GM12878 (cell line): ENCODE measurements around the gene HLA-DQB1. TPM values are rescaled to one million over a fixed set of nuclear protein-coding genes. Genes with fewer than 3 reads are reported as not detected.

Source experiments
- ATAC-seq: fragments of 200-7000 bp; cut with Tn5 transposase; 3 replicates; pipeline ENCODE4 v1.9.1; 2020; ENCODE audit warnings: mild to moderate bottlenecking, moderate library complexity
- BruUV-seq: library from RNA; stranded (reverse); fragments of 400-500 nt; replicated peaks from 2 replicates; lab custom pipeline; 2021; lab: Mats Ljungman, UMichigan
- CTCF ChIA-PET: fragments of 300-600 bp; sonication (Branson Sonifier 250); formaldehyde crosslinking; extraction: SDS; loops from one replicate; lab custom pipeline; 2021; ENCODE audit warnings: inconsistent platforms; lab: Yijun Ruan, JAX
- POLR2A ChIA-PET: fragments of 350-600 bp; formaldehyde crosslinking; extraction: SDS; loops from one replicate; lab custom pipeline; 2021; ENCODE audit warnings: inconsistent platforms; lab: Charles Lee
- RAD21 ChIA-PET: fragments of 300-600 bp; sonication (Branson Sonifier 250); formaldehyde crosslinking; loops from one replicate; lab custom pipeline; 2023; ENCODE audit warnings: antibody characterized with exemption; ENCODE audit not compliant: unreplicated experiment; lab: Charles Lee
- SMC1A ChIA-PET: fragments of 300-600 bp; sonication (Branson Sonifier 250); formaldehyde crosslinking; loops from one replicate; lab custom pipeline; 2023; ENCODE audit not compliant: unreplicated experiment, uncharacterized antibody; lab: Charles Lee
- DNase-seq: peaks from one replicate; pipeline ENCODE4 v3.0.0-alpha.2; 2011; ENCODE audit warnings: low read depth, low spot score
- FAIRE-seq: peaks from 3 replicates; lab custom pipeline; 2011; peaks lifted over from hg19 to GRCh38; lab: Jason Lieb, UNC
- H2AFZ ChIP-seq: 2 replicates; pipeline ENCODE4 v1.6.0; 2011; ENCODE audit warnings: low read depth, low read length, control low read depth; ENCODE audit not compliant: control insufficient read depth
- H3K27ac ChIP-seq: 2 replicates; pipeline ENCODE4 v1.5.1; 2011; ENCODE audit warnings: control low read depth; ENCODE audit not compliant: control insufficient read depth, insufficient read depth
- H3K27me3 ChIP-seq, 2 experiments: replicated peaks in 1 of 2; 2 replicates each; pipeline versions ENCODE4 v1.6.0 to v1.6.1; 2011; ENCODE audit warnings: low read length in 1 of 2; ENCODE audit not compliant: control insufficient read depth in 2 of 2, insufficient read depth in 2 of 2
- H3K36me3 ChIP-seq, 2 experiments: 2 replicates each; pipeline ENCODE4 v1.5.1; 2011; ENCODE audit warnings: low read length in 1 of 2; ENCODE audit not compliant: control insufficient read depth in 2 of 2, insufficient read depth in 2 of 2
- H3K4me1 ChIP-seq: 2 replicates; pipeline ENCODE4 v1.6.1; 2011; ENCODE audit warnings: mild to moderate bottlenecking, low read length, moderate library complexity, mixed read lengths; ENCODE audit not compliant: control insufficient read depth, insufficient read depth
- H3K4me2 ChIP-seq: 2 replicates; pipeline ENCODE4 v1.6.0; 2011; ENCODE audit warnings: control low read depth; ENCODE audit not compliant: control insufficient read depth, insufficient read depth
- H3K4me3 ChIP-seq: fragments of 200-600 bp; sonication (generic); 2 replicates; pipeline ENCODE4 v1.5.1; 2016
- H3K79me2 ChIP-seq: 2 replicates; pipeline ENCODE4 v1.6.0; 2011; ENCODE audit warnings: low read length; ENCODE audit not compliant: control insufficient read depth, insufficient read depth
- H3K9ac ChIP-seq: 2 replicates; pipeline ENCODE4 v1.8.0; 2011; ENCODE audit warnings: low read length, control low read depth, mixed read lengths; ENCODE audit not compliant: control insufficient read depth, insufficient read depth
- H3K9me3 ChIP-seq: replicated peaks from 3 replicates; pipeline ENCODE4 v1.5.1; 2011; ENCODE audit warnings: mild to moderate bottlenecking, low read length; ENCODE audit not compliant: control insufficient read depth, insufficient read depth
- H4K20me1 ChIP-seq: 2 replicates; pipeline ENCODE4 v1.6.0; 2011; ENCODE audit not compliant: control insufficient read depth, insufficient read depth
- FOXM1 ChIP-seq: IDR thresholded peaks from 2 replicates; pipeline ENCODE4 v1.6.1; 2012; ENCODE audit warnings: low read depth, mild to moderate bottlenecking, inconsistent platforms, low read length, moderate library complexity
- GABPA ChIP-seq: IDR thresholded peaks from 2 replicates; pipeline ENCODE4 v1.6.1; 2014; ENCODE audit warnings: antibody characterized with exemption, low read depth, mild to moderate bottlenecking, inconsistent platforms
- IRF4 ChIP-seq: IDR thresholded peaks from 2 replicates; pipeline ENCODE4 v1.6.1; 2011; ENCODE audit warnings: low read depth, low read length
- JUND ChIP-seq: IDR thresholded peaks from 2 replicates; pipeline ENCODE4 v1.6.1; 2012; ENCODE audit warnings: low read depth, mild to moderate bottlenecking, low read length, improper control_type of control experiment, moderate library complexity
- NBN ChIP-seq: fragments of 450-650 bp; IDR thresholded peaks from 2 replicates; pipeline ENCODE4 v1.6.1; 2016
- NR2C1 ChIP-seq: fragments of 450-650 bp; IDR thresholded peaks from 2 replicates; pipeline ENCODE4 v1.6.1; 2017; ENCODE audit warnings: antibody characterized with exemption, mild to moderate bottlenecking, moderate library complexity
- POU2F2 ChIP-seq: IDR thresholded peaks from 3 replicates; pipeline ENCODE4 v1.6.1; 2011; ENCODE audit warnings: low read depth, mild to moderate bottlenecking, low read length, borderline replicate concordance
- RAD21 ChIP-seq: IDR thresholded peaks from 2 replicates; pipeline ENCODE4 v1.6.1; 2011; ENCODE audit warnings: mild to moderate bottlenecking, low read depth, low read length, moderate library complexity; ENCODE audit not compliant: insufficient read depth
- RELB ChIP-seq: fragments of 450-650 bp; IDR thresholded peaks from 2 replicates; pipeline ENCODE4 v1.6.1; 2017; ENCODE audit warnings: low read depth, mild to moderate bottlenecking, moderate library complexity
- RFX5 ChIP-seq: IDR thresholded peaks from 2 replicates; pipeline ENCODE4 v1.6.1; 2011; ENCODE audit warnings: low read depth, low read length, improper control_type of control experiment
- SMARCA5 ChIP-seq: fragments of 450-650 bp; IDR thresholded peaks from 2 replicates; pipeline ENCODE4 v1.6.1; 2017; ENCODE audit warnings: mild to moderate bottlenecking
- SMC3 ChIP-seq: IDR thresholded peaks from 2 replicates; pipeline ENCODE4 v1.6.1; 2011; ENCODE audit warnings: low read length, improper control_type of control experiment, borderline replicate concordance
- SREBF1 ChIP-seq: IDR thresholded peaks from 2 replicates; pipeline ENCODE4 v1.6.1; 2012; ENCODE audit warnings: mild to moderate bottlenecking, low read length
- YY1 ChIP-seq: IDR thresholded peaks from 2 replicates; pipeline ENCODE4 v1.6.1; 2011; ENCODE audit warnings: low read depth, mild to moderate bottlenecking, low read length
- WGBS: methylation state at CpG from one replicate; pipeline ENCODE4 v1.1.6; 2016; ENCODE audit warnings: low lambda C conversion rate; ENCODE audit not compliant: insufficient replicate concordance, insufficient coverage; ENCODE audit errors: missing lambda C conversion rate; 5-methylcytosine and 5-hydroxymethylcytosine counted together
- in situ Hi-C: fragments of 300-500 bp; cut with MboI; formaldehyde crosslinking; loops from 9 replicates; pipeline ENCODE4 v1.14.3; 2018; ENCODE audit warnings: mixed read lengths
- intact Hi-C: fragments of 100-400 bp; cut with micrococcal nuclease; formaldehyde crosslinking; loops from one replicate; pipeline ENCODE4 v1.14.2; 2022; ENCODE audit not compliant: unreplicated experiment
- polyA plus RNA-seq, 11 experiments: library from polyadenylated mRNA; depleted of rRNA in 4 of 11; unstranded in 6 of 11; stranded (reverse) in 5 of 11; fragments of >200 nt; fragmentation: Nextera tagmentation in 4 of 11; fragmentation: Illumina TruSeq in 1 of 11; extraction: Ambion mirVana in 4 of 11; extraction: Trizol in 1 of 11; gene quantifications; 1 replicate in 1 of 11; 2 replicates in 10 of 11; pipeline versions ENCODE4 v1.2.1 to v1.2.3, GENCODE V29; 2011 to 2016; ENCODE audit warnings: inconsistent platforms in 2 of 11, missing spikeins in 2 of 11, low read depth in 1 of 11
- total RNA-seq, 4 experiments: library from RNA; depleted of rRNA in 3 of 4; stranded (reverse); fragments of >200 nt in 3 of 4; fragmentation: Illumina TruSeq in 1 of 4; extraction: Trizol in 1 of 4; gene quantifications; 2 replicates each; pipeline versions ENCODE4 v1.2.1 to v1.2.3, GENCODE V29; 2013 to 2021
- TF ChIP-seq, protein P1 (sequence below): fragments of 450-650 bp; IDR thresholded peaks from 2 replicates; pipeline ENCODE4 v1.6.1; 2017; ENCODE audit warnings: mild to moderate bottlenecking, low read depth, inconsistent platforms; ENCODE audit not compliant: poor library complexity, severe bottlenecking
- TF ChIP-seq, protein P2 (sequence below), 3 experiments: IDR thresholded peaks in 2 of 3; conservative IDR thresholded peaks in 1 of 3; 2 replicates each; pipeline ENCODE4 v1.5.1; 2011; ENCODE audit warnings: low read depth in 3 of 3, low read length in 3 of 3, mild to moderate bottlenecking in 3 of 3, control low read depth in 2 of 3, moderate library complexity in 2 of 3, inconsistent platforms in 1 of 3, mixed read lengths in 1 of 3; ENCODE audit not compliant: control insufficient read depth in 2 of 3, insufficient read depth in 1 of 3; ENCODE audit errors: extremely low read depth in 1 of 3

Gene HLA-DQB1
- total and polyA plus RNA-seq, 10 of the 15 experiments (the other 5 are each of a cell fraction or from before 2014, with no cell fraction given) = 38.1 to 403 (median 91.4) TPM

DNA sequence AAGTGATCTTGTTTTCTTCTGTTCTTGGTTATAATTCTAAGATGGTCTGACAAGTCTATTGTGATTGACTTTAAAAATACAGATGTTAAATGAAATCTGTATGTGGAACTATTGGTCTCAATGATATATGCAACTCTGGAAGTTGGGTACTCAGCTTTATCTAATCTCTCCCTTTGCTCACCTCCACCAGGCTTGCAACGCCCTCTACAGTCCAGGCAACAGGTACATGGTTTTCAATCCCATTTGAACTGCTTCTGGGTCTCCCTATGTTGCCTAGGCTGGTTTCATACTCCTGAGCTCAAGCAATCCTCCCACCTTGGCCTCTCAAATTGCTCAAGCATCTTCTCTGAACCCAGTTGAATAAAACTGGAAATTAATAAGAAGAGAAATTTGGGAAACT is 25.6 kb upstream of the HLA-DQB1 start:
- no peak overlapping the region for H3K9ac ChIP-seq
- no peak overlapping the region for H2AFZ ChIP-seq
- no peak overlapping the region for H3K4me2 ChIP-seq
- DNase-seq (peak; percentile 50), FAIRE-seq (peak; percentile 65), ATAC-seq (peak; percentile 77)
- H3K9me3 ChIP-seq = no peaks in the 10 kb centered on the region
- H3K4me3 ChIP-seq = no peak overlapping the region
- H3K27me3 ChIP-seq = no peaks in the 10 kb centered on the region; a peak in 1 of 4 replicates
- no peaks in the 10 kb centered on the region for H4K20me1 ChIP-seq
- 6% methylated on average over 1 of the region's 1 CpG for WGBS
- H3K27ac ChIP-seq = no peak overlapping the region
- intact Hi-C loops (loop anchor here (1.0 to 2.0 kb wide), 2 partner anchors 111 to 260 kb away; no protein-coding TSS in a partner anchor), in situ Hi-C loops (no loop called here)
- ChIA-PET SMC1A (interaction anchor here (0.8 to 8.6 kb wide), 32 partner anchors 9 to 465 kb away, joined by 3 to 154 read pairs (median 5); partner anchors contain the start of genes HLA-DQA1 and HLA-DQB1), RAD21 (interaction anchor here (0.8 to 3.9 kb wide), 28 partner anchors 8 to 499 kb away, joined by 3 to 119 read pairs (median 6); partner anchors contain the start of genes GPSM3, HLA-DQA1, HLA-DQB1 and HLA-DRA), POLR2A (interaction anchor here (0.6 to 4.3 kb wide), 10 partner anchors 24 to 261 kb away, joined by 3 to 27 read pairs (median 4); partner anchors contain the start of genes HLA-DQB1 and HLA-DRA), CTCF (interaction anchor here (0.6 to 3.5 kb wide), 34 partner anchors 10 to 447 kb away, joined by 3 to 125 read pairs (median 6); partner anchors contain the start of genes HLA-DQB1, HLA-DRA, TAP1 and TAP2)
- no peaks in the 10 kb centered on the region for H3K36me3 ChIP-seq
- BruUV-seq = no TSS peak
- H3K79me2 ChIP-seq = no peaks in the 10 kb centered on the region
- H3K4me1 ChIP-seq = peaks cover 21% of the 10 kb centered on the region
- TF ChIP-seq RFX5 (peak; percentile 53; the same call in 1 of the 2 replicates), IRF4 (0 out of 2 replicates have a peak, but pooled peaks have one; percentile 46), SMARCA5 (peak; percentile 36; the same call in 1 of the 2 replicates), POU2F2 (0 out of 3 replicates have a peak, but pooled peaks have one; percentile 48), RELB (0 out of 2 replicates have a peak, but pooled peaks have one; percentile 13), YY1 (0 out of 2 replicates have a peak, but pooled peaks have one; percentile 58), RAD21 (peak; percentile 97), NBN (0 out of 2 replicates have a peak, but pooled peaks have one; percentile 46), NR2C1 (peak; percentile 85), JUND (no peak), SMC3 (peak; percentile 86), FOXM1 (no peak), GABPA (0 out of 2 replicates have a peak, but pooled peaks have one; percentile 33), SREBF1 (no peak)
- TF ChIP-seq, protein P1, sequence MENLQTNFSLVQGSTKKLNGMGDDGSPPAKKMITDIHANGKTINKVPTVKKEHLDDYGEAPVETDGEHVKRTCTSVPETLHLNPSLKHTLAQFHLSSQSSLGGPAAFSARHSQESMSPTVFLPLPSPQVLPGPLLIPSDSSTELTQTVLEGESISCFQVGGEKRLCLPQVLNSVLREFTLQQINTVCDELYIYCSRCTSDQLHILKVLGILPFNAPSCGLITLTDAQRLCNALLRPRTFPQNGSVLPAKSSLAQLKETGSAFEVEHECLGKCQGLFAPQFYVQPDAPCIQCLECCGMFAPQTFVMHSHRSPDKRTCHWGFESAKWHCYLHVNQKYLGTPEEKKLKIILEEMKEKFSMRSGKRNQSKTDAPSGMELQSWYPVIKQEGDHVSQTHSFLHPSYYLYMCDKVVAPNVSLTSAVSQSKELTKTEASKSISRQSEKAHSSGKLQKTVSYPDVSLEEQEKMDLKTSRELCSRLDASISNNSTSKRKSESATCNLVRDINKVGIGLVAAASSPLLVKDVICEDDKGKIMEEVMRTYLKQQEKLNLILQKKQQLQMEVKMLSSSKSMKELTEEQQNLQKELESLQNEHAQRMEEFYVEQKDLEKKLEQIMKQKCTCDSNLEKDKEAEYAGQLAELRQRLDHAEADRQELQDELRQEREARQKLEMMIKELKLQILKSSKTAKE = peak; percentile 20
- TF ChIP-seq, protein P2, sequence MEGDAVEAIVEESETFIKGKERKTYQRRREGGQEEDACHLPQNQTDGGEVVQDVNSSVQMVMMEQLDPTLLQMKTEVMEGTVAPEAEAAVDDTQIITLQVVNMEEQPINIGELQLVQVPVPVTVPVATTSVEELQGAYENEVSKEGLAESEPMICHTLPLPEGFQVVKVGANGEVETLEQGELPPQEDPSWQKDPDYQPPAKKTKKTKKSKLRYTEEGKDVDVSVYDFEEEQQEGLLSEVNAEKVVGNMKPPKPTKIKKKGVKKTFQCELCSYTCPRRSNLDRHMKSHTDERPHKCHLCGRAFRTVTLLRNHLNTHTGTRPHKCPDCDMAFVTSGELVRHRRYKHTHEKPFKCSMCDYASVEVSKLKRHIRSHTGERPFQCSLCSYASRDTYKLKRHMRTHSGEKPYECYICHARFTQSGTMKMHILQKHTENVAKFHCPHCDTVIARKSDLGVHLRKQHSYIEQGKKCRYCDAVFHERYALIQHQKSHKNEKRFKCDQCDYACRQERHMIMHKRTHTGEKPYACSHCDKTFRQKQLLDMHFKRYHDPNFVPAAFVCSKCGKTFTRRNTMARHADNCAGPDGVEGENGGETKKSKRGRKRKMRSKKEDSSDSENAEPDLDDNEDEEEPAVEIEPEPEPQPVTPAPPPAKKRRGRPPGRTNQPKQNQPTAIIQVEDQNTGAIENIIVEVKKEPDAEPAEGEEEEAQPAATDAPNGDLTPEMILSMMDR (IDR thresholded peaks at IDR 0.05 in 2 of 3, conservative IDR thresholded peaks at IDR 0.05 in 1 of 3; ENCODE audit: control insufficient read depth in 2 of 3, extremely low read depth in 1 of 3, insufficient read depth in 1 of 3, low read depth in 3 of 3, low read length in 3 of 3) = peak; percentile 68 to 84 (median 80)
